HepG2 (cell line): ENCODE data around the gene ALK.

ENCODE experiments used
- CBFB ChIP-seq: sonication (generic); formaldehyde crosslinking; IDR thresholded peaks from 2 replicates; pipeline ENCODE4 v1.4.0; 2020; ENCODE audit warnings: missing genetic modification reagents
- FOSL2 ChIP-seq: sonication (generic); formaldehyde crosslinking; IDR thresholded peaks from 2 replicates; pipeline ENCODE4 v1.4.0; 2020; ENCODE audit warnings: missing genetic modification reagents
- HNF4A ChIP-seq: sonication (generic); formaldehyde crosslinking; IDR thresholded peaks from 2 replicates; pipeline ENCODE4 v1.4.0; 2020; ENCODE audit warnings: missing genetic modification reagents
- MYC ChIP-seq: sonication (generic); formaldehyde crosslinking; IDR thresholded peaks from 2 replicates; pipeline ENCODE4 v1.9.0; 2021; ENCODE audit warnings: missing genetic modification reagents, borderline replicate concordance
- ZNF232 ChIP-seq: sonication (generic); formaldehyde crosslinking; IDR thresholded peaks from 2 replicates; pipeline ENCODE4 v1.4.0; 2020; ENCODE audit warnings: missing genetic modification reagents, borderline replicate concordance
- TF ChIP-seq, protein P1 (sequence below): sonication (generic); formaldehyde crosslinking; IDR thresholded peaks from 2 replicates; pipeline ENCODE4 v1.5.0; 2020; ENCODE audit warnings: mild to moderate bottlenecking, missing genetic modification reagents, moderate library complexity

DNA sequence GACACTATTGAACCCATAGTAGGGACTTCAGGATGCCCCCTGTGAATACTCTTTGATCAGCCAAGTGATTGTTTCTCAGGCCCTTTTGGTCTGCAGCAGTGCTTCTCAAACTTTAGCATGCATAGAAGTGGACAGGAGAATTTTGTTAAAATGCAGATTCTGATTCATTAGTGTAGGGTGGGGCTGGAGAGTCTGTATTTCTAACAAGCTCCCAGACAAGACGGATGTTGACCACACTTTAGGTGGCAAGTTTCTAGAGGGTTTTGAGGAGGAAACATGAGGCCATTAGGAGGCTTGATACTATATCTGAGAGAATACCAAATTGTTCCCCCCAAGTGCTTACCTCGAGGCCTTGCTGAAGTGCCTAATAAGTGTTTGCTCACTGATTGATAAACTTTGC, 488.3 kb downstream of the ALK start:
- TF ChIP-seq ZNF232 (CRISPR knock-in tag) (no peak), FOSL2 (no peak), MYC (CRISPR knock-in tag) (no peak), CBFB (no peak), HNF4A (CRISPR knock-in tag) (no peak)
- TF ChIP-seq, protein P1, sequence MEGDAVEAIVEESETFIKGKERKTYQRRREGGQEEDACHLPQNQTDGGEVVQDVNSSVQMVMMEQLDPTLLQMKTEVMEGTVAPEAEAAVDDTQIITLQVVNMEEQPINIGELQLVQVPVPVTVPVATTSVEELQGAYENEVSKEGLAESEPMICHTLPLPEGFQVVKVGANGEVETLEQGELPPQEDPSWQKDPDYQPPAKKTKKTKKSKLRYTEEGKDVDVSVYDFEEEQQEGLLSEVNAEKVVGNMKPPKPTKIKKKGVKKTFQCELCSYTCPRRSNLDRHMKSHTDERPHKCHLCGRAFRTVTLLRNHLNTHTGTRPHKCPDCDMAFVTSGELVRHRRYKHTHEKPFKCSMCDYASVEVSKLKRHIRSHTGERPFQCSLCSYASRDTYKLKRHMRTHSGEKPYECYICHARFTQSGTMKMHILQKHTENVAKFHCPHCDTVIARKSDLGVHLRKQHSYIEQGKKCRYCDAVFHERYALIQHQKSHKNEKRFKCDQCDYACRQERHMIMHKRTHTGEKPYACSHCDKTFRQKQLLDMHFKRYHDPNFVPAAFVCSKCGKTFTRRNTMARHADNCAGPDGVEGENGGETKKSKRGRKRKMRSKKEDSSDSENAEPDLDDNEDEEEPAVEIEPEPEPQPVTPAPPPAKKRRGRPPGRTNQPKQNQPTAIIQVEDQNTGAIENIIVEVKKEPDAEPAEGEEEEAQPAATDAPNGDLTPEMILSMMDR (CRISPR knock-in tag): no peak
